Kidney (tissue), 14 donors: ENCODE results near the gene PRKAG2. TPM values are rescaled to one million over a fixed set of nuclear protein-coding genes. Genes with fewer than 3 reads are reported as not detected.
"Not testable (repeated sequence)": the region's sequence is repeated elsewhere in the genome, so short reads cannot be mapped to it uniquely, and the experiment has no call there.

Experiments
- DNase-seq, 5 donors: peaks; one replicate each; pipeline ENCODE4 v3.0.0-alpha.2; 2013 to 2020
- FAIRE-seq: peaks from 2 replicates; lab custom pipeline; 2012; peaks lifted over from hg19 to GRCh38; lab: Jason Lieb, UNC
- H3K27ac ChIP-seq, 2 donors: one replicate each; pipeline ENCODE4 v1.7.0; 2013; ENCODE audit warnings: low read depth in 2 of 2, low read length in 2 of 2, inconsistent platforms in 1 of 2
- H3K27me3 ChIP-seq: one replicate; pipeline ENCODE4 v1.7.1; 2013; ENCODE audit warnings: low read length, inconsistent platforms; ENCODE audit not compliant: control insufficient read depth, insufficient read depth
- H3K36me3 ChIP-seq, 3 donors: one replicate each; pipeline versions ENCODE4 v1.7.0 to v1.7.1; 2013; ENCODE audit warnings: low read length in 3 of 3, control low read depth in 1 of 3, inconsistent platforms in 1 of 3; ENCODE audit not compliant: insufficient read depth in 3 of 3, control insufficient read depth in 2 of 3
- H3K4me1 ChIP-seq, 3 donors: one replicate each; pipeline versions ENCODE4 v1.7.0 to v1.7.1; 2013; ENCODE audit warnings: low read length in 3 of 3, inconsistent platforms in 1 of 3, low read depth in 1 of 3; ENCODE audit not compliant: control insufficient read depth in 2 of 3, insufficient read depth in 2 of 3
- H3K4me3 ChIP-seq, 3 donors: one replicate each; pipeline versions ENCODE4 v1.7.0 to v1.8.1; 2013; ENCODE audit warnings: low read length in 3 of 3, control low read depth in 1 of 3, inconsistent platforms in 1 of 3
- H3K9ac ChIP-seq, 3 donors: one replicate each; pipeline versions ENCODE4 v1.7.0 to v1.7.1; 2013; ENCODE audit warnings: low read length in 3 of 3, control low read depth in 1 of 3, inconsistent platforms in 1 of 3
- H3K9me3 ChIP-seq, 3 donors: one replicate each; pipeline versions ENCODE4 v1.7.0 to v1.7.1; 2013; ENCODE audit warnings: low read length in 3 of 3, control low read depth in 1 of 3, inconsistent platforms in 1 of 3; ENCODE audit not compliant: control insufficient read depth in 2 of 3, insufficient read depth in 1 of 3
- CTCF ChIP-seq: IDR thresholded peaks from 3 replicates; pipeline ENCODE4 v1.5.1; 2012; ENCODE audit warnings: mild to moderate bottlenecking, moderate library complexity, borderline replicate concordance; ENCODE audit not compliant: insufficient read depth; ENCODE audit errors: extremely low read depth
- intact Hi-C: fragments of 100-400 bp; cut with DNase I; formaldehyde crosslinking; loops from one replicate; pipeline ENCODE4 v1.11.1; 2022
- polyA plus RNA-seq: library from polyadenylated mRNA; stranded (reverse); fragments of 350-450 nt; fragmentation: Illumina TruSeq; extraction: RNeasy Lipid Tissue Mini Kit (QIAGEN cat#74804); gene quantifications from one replicate; pipeline ENCODE4 v1.2.3, GENCODE V29; 2014; ENCODE audit warnings: low read depth, low replicate concordance; ENCODE audit not compliant: insufficient read depth
- total RNA-seq: library from RNA; stranded (reverse); fragmentation: NEBNext Ultra II Directional; extraction: Animal tissue kit (Norgen Biotek cat#: 25700); gene quantifications from one replicate; pipeline ENCODE4 v1.2.1, GENCODE V29; 2021
- donor health status: control.
- donor health status: control.
- donor health status: control.
- donor health status: control.
- donor health status: control.
- donor health status: DM: yes; HTN: yes; CAD: no.
- donor health status: Normal renal cell carcinoma (clear cell type).

Gene PRKAG2
- total and polyA plus RNA-seq, 2 donors from 2014 or later = 40.7 to 40.9 TPM

- H3K27me3 ChIP-seq = no peaks in the 10 kb centered on the region
- H3K4me3 ChIP-seq = no peak overlapping the region
- H3K9ac ChIP-seq = no peak overlapping the region
- intact Hi-C loops = no loop called here
- H3K36me3 ChIP-seq = no peaks in the 10 kb centered on the region
- TF ChIP-seq CTCF = no peak
- FAIRE-seq (no peak), DNase-seq (peak in 1 of 5 donors; percentile 43)
- H3K9me3 ChIP-seq = no peaks in the 10 kb centered on the region
- H3K27ac ChIP-seq = no peak overlapping the region
- peaks cover 0 to 3% (median 0%) of the 10 kb centered on the region in 3 donors for H3K4me1 ChIP-seq
Measured at GRCh38 chr7:151880688-151881087, 3.8 kb upstream of the PRKAG2 start.

- H3K4me1 ChIP-seq = peaks cover 0 to 8% (median 0%) of the 10 kb centered on the region in 3 donors
- no peak for FAIRE-seq
- peak overlapping the region in 1 of 3 donors; percentile 40 for H3K9ac ChIP-seq
- no peaks in the 10 kb centered on the region for H3K9me3 ChIP-seq
- DNase-seq = peak in 4 of 5 donors; percentile 18 to 74 (median 36)
- H3K4me3 ChIP-seq = peak overlapping the region in 1 of 3 donors; percentile 43
- no peak for TF ChIP-seq CTCF
- intact Hi-C loops = no loop called here
- H3K36me3 ChIP-seq = no peaks in the 10 kb centered on the region
- H3K27ac ChIP-seq = no peak overlapping the region
- no peaks in the 10 kb centered on the region for H3K27me3 ChIP-seq
Measured at GRCh38 chr7:151877911-151878835, 1.3 kb upstream of the PRKAG2 start.

- DNase-seq (peak; percentile 75 to 93 (median 89)), FAIRE-seq (no peak)
- Histone ChIP-seq H3K27ac (peak overlapping the region; percentile 88 to 94), H3K9me3 (no peaks in the 10 kb centered on the region), H3K36me3 (no peaks in the 10 kb centered on the region), H3K9ac (peak overlapping the region; percentile 34 to 88 (median 59)), H3K27me3 (no peaks in the 10 kb centered on the region), H3K4me1 (peaks cover 0 to 15% (median 0%) of the 10 kb centered on the region in 3 donors), H3K4me3 (peak overlapping the region; percentile 66 to 89 (median 78))
- no peak for TF ChIP-seq CTCF
- intact Hi-C loops = no loop called here
Measured at GRCh38 chr7:151875942-151876898, 695 bp downstream of the PRKAG2 start.

GRCh38 chr7:151874479-151874878 lies 2.4 kb downstream of the PRKAG2 start:
- H3K9me3 ChIP-seq, H3K27me3 ChIP-seq, H3K36me3 ChIP-seq, FAIRE-seq, intact Hi-C loops, H3K27ac ChIP-seq, H3K9ac ChIP-seq: not testable (repeated sequence)
- H3K4me3 ChIP-seq = peak overlapping the region in 1 of 3 donors; percentile 78
- peaks cover 0 to 28% (median 8%) of the 10 kb centered on the region in 3 donors for H3K4me1 ChIP-seq
- DNase-seq = peak in 1 of 5 donors; percentile 42
